NOMO-1 (cell line): ENCODE results near the gene PTPRH.
"Not testable (repeated sequence)": the region's sequence is repeated elsewhere in the genome, so short reads cannot be mapped to it uniquely, and the experiment has no call there.

Experiments used
- DNase-seq, 2 experiments: peaks; one replicate each; lab custom pipeline; 2025; ENCODE audit not compliant: unreplicated experiment in 2 of 2; lab: John Stamatoyannopoulos, UW

The PTPRH gene

GRCh38 chr19:55160128-55160985 lies 48.9 kb downstream of the PTPRH start:
- DNase-seq: peak; percentile 90 to 94

GRCh38 chr19:55158848-55159749 lies 50.2 kb downstream of the PTPRH start:
- DNase-seq: no peak

GRCh38 chr19:55158423-55158822 lies 50.9 kb downstream of the PTPRH start:
- DNase-seq: no peak

GRCh38 chr19:55157064-55157908 lies 52.0 kb downstream of the PTPRH start, which contains the start of gene TNNI3:
TNNI3 (minus strand) TSS chr19:55157732; CDS start chr19:55157589, 143 bp downstream.
- no peak for DNase-seq

- DNase-seq: peak in 1 of 2 experiments; percentile 39
Measured at GRCh38 chr19:55156202-55157063, 52.9 kb downstream of the PTPRH start.

- DNase-seq: not testable (repeated sequence)
Measured at GRCh38 chr19:55155784-55156183, 53.5 kb downstream of the PTPRH start.

GRCh38 chr19:55153652-55154264 lies 55.5 kb downstream of the PTPRH start:
- no peak for DNase-seq

- DNase-seq: no peak
Measured at GRCh38 chr19:55152017-55152416, 57.3 kb downstream of the PTPRH start.

- no peak for DNase-seq
Measured at GRCh38 chr19:55149078-55150003, 60.0 kb downstream of the PTPRH start, which contains the start of gene TNNT1. TNNT1 (minus strand) TSS chr19:55149206; CDS start chr19:55147157, 2,049 bp downstream.

GRCh38 chr19:55147545-55148251 lies 61.6 kb downstream of the PTPRH start:
- DNase-seq: no peak

GRCh38 chr19:55146705-55147273 lies 62.5 kb downstream of the PTPRH start:
- no peak for DNase-seq

- DNase-seq: peak; percentile 61 to 63
Measured at GRCh38 chr19:55146078-55146704, 63.1 kb downstream of the PTPRH start.

- DNase-seq: peak; percentile 43 to 51
Measured at GRCh38 chr19:55145232-55145631, 64.1 kb downstream of the PTPRH start.

- DNase-seq: no peak
Measured at GRCh38 chr19:55141696-55142095, 67.6 kb downstream of the PTPRH start.

- DNase-seq: no peak
Measured at GRCh38 chr19:55137915-55138314, 71.4 kb downstream of the PTPRH start.

- DNase-seq: no peak
Measured at GRCh38 chr19:55136399-55137102, 72.8 kb downstream of the PTPRH start.
